Measurements from ENCODE around the gene PFDN6. TPM values are rescaled to one million over a fixed set of nuclear protein-coding genes. Genes with fewer than 3 reads are reported as not detected.

The PFDN6 gene
- 10 to 100 TPM; 52.1 to 73.7 (median 69.7) TPM for total RNA-seq (2021; fragmentation: NEBNext Ultra II Directional; extraction: Animal tissue kit (Norgen Biotek cat#: 25700))
- long read RNA-seq, partial matches to known transcripts: 0 of 3 reads
- long read RNA-seq, other reads (novel, unspliced or antisense): 0 of 3 reads

DNA sequence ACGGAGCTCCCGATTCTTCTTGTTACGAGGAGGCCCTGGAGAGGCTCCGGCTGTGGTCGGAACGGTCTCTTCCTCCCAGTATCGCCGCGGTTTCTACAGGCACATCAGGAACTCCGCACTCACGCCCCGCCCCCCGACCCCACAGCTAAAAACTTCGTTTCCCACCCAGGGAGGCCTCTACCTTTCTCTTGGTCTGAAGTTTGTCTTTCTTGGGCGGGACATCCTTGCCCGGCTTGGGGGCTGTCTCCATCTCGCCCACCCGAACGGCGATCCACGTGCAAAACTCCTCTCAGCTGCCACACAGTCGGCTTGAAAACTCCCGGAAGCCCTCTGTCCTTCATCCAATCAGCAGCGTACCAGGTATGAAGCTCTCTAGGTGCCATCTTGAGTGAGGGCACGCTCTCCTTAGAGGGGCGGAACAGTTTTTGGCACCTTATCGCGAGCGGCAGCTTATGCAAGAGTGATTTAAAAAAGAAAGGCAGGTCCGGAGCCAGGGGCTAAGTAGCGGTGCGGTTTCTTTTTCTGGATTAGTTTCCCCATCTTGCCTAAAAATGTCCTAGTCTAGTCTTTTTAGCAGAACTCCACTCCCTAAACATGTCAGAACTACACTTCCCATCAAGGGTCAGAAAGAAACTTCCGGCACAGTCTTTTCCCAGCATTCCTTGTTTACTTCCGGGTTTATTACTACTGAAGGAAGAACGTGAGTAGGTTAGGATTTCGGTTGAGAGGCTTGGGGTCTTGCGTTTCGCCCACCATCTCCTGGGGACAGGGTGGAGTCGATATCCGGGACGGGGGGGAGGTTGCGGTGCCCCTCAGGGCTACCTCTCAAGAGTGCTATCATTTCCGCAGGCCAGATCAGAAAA, at the start of gene PFDN6, which contains the start of gene WDR46:
PFDN6 (plus strand) TSS at position 681 of the 863 bp plus-strand sequence. CDS start 256 bp downstream, outside the sequence.
WDR46 (minus strand) TSS at position 319 of the 863 bp plus-strand sequence; CDS start at position 250, 69 bp downstream.
- Mint-ChIP-seq H3K27ac (peak within 1 kb of the TSS; percentile 82), H3K4me1 (ENCODE audit: low read depth) (peaks cover 42% of the 10 kb centered on the region), H3K27me3 (ENCODE audit: insufficient read depth) (no peaks in the 10 kb centered on the region; the same call in 1 of the 2 replicates), H3K9me3 (no peaks in the 10 kb centered on the region), H3K4me3 (peak within 1 kb of the TSS; percentile 94), H3K36me3 (ENCODE audit: low read depth) (peaks cover 46% of the 10 kb centered on the region)
- peak; percentile 85 for DNase-seq
- TF ChIP-seq, protein P1, sequence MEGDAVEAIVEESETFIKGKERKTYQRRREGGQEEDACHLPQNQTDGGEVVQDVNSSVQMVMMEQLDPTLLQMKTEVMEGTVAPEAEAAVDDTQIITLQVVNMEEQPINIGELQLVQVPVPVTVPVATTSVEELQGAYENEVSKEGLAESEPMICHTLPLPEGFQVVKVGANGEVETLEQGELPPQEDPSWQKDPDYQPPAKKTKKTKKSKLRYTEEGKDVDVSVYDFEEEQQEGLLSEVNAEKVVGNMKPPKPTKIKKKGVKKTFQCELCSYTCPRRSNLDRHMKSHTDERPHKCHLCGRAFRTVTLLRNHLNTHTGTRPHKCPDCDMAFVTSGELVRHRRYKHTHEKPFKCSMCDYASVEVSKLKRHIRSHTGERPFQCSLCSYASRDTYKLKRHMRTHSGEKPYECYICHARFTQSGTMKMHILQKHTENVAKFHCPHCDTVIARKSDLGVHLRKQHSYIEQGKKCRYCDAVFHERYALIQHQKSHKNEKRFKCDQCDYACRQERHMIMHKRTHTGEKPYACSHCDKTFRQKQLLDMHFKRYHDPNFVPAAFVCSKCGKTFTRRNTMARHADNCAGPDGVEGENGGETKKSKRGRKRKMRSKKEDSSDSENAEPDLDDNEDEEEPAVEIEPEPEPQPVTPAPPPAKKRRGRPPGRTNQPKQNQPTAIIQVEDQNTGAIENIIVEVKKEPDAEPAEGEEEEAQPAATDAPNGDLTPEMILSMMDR (IDR thresholded peaks at IDR 0.05): no peak

DNA sequence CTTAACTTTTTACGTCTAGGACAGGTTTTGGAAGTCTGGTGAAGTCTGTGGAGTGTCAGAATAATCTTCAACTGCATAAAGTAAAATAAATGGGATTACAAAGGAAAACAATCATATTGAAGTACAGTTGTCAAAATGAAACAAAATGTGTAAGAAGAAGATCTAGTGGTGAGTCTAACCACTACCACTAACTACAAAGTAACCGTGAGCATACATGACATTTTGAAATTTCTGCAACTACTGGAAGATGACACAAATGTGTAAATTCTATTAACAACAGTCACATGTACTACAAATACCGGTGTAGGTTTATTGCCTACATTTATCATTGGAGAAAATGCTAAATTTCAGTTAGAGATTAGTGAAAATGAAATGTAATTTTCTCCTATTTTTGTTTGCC, 47.4 kb upstream of the PFDN6 start:
- Mint-ChIP-seq H3K27me3 (ENCODE audit: insufficient read depth) (peaks cover 21% of the 10 kb centered on the region), H3K27ac (no peak overlapping the region), H3K9me3 (no peaks in the 10 kb centered on the region), H3K36me3 (ENCODE audit: low read depth) (no peaks in the 10 kb centered on the region), H3K4me3 (no peak overlapping the region), H3K4me1 (ENCODE audit: low read depth) (peaks cover 11% of the 10 kb centered on the region)
- no peak for DNase-seq
- TF ChIP-seq, protein P1 (IDR thresholded peaks at IDR 0.05): no peak

DNA sequence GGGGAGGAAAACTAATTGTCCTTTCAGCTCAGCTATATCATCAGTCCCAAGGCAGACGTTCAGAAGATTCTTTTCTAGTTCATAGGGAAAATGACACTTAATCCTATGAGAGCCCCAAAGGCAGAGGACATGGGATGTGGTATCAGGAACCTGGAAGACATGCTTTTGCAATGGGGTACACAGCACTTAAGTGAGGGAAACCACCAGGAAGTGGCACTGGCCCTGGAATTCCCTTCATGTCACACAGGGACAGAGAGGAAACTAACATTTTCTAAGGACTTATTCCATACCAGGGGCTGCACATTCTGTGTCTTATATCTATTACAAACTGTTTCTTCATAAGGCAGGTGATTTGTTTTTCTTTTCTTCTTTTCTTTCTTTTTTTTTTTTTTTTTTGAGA, 45.9 kb upstream of the PFDN6 start:
- no peak overlapping the region for H3K27ac Mint-ChIP-seq
- peaks cover 12% of the 10 kb centered on the region for H3K27me3 Mint-ChIP-seq (ENCODE audit: insufficient read depth)
- H3K4me3 Mint-ChIP-seq: no peak overlapping the region
- H3K4me1 Mint-ChIP-seq (ENCODE audit: low read depth): peaks cover 23% of the 10 kb centered on the region
- no peaks in the 10 kb centered on the region for H3K9me3 Mint-ChIP-seq
- no peak for DNase-seq
- TF ChIP-seq, protein P1 (IDR thresholded peaks at IDR 0.05): no peak
- no peaks in the 10 kb centered on the region for H3K36me3 Mint-ChIP-seq (ENCODE audit: low read depth)

DNA sequence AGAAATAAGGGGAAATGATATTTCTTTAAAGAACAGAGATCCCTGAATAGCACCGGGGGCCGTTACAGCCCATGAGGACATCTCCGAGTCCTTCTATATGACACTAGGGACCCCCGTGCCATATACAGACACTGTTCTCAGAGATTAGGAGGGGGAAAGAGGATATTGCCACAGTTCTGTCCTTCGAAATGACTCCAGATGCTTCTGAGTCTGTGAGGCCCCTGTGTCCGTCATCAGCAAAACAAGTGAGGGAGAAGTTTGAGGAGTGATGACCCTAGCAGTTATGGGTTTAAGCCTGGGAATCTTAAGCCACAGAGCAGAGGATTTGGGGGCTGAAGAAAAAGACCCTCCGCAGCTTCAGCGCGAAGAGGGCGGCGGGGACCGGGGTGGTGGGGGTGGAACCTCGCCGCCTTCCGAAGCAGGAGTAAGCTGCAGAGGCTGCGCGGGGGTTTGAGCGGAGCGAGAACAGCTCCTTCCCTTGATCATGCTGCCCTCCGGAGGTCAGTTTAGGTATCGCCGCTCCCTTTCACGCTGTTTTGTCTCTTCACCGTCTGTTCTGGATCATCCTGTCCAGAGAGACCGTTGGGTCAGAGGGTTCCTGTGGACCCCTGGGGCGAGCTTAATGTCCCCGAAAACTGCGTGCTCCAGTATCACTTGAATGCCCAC, 41.3 kb upstream of the PFDN6 start:
- Mint-ChIP-seq H3K27ac (peak overlapping the region; percentile 99), H3K36me3 (ENCODE audit: low read depth) (peaks cover 20% of the 10 kb centered on the region), H3K4me3 (peak overlapping the region; percentile 89), H3K4me1 (ENCODE audit: low read depth) (peaks cover 61% of the 10 kb centered on the region), H3K27me3 (ENCODE audit: insufficient read depth) (peaks cover 6% of the 10 kb centered on the region), H3K9me3 (no peaks in the 10 kb centered on the region)
- peak; percentile 75 for DNase-seq
- TF ChIP-seq, protein P1 (IDR thresholded peaks at IDR 0.05): peak; percentile 98

DNA sequence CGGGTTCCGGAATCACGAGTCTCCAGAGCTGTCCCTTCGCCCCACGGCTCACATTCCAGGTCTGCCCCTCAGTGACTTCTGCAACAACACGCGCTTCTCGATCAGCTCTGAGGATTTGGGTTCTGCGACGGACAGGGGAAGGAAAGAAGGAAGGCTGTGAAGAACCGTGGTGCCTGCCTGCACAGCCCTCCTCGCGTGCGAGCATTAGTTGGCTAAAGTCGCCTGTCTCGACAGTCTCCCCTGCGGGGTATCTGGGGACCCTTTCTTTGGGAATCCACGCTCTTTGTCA, 40.8 kb upstream of the PFDN6 start:
- Mint-ChIP-seq H3K27ac (peak overlapping the region; percentile 99), H3K9me3 (no peaks in the 10 kb centered on the region), H3K4me3 (peak overlapping the region; percentile 89), H3K27me3 (ENCODE audit: insufficient read depth) (peaks cover 6% of the 10 kb centered on the region), H3K36me3 (ENCODE audit: low read depth) (peaks cover 20% of the 10 kb centered on the region), H3K4me1 (ENCODE audit: low read depth) (peaks cover 62% of the 10 kb centered on the region)
- TF ChIP-seq, protein P1 (IDR thresholded peaks at IDR 0.05): no peak; the same call in none of the 2 replicates
- peak; percentile 46 for DNase-seq

Measured in HFFc6 (cell line).